Endothelial cell of umbilical vein (primary cell): ENCODE data around the gene IER5. TPM values are rescaled to one million over a fixed set of nuclear protein-coding genes. Genes with fewer than 3 reads are reported as not detected.

ENCODE experiments used
- BruUV-seq: library from RNA; stranded (reverse); fragments of 400-500 nt; replicated peaks from 2 replicates; lab custom pipeline; 2021; lab: Mats Ljungman, UMichigan
- CTCF ChIA-PET: fragments of 300-600, 350-600 bp; sonication (Branson Sonifier 250); formaldehyde crosslinking; loops from one replicate; lab custom pipeline; 2021; ENCODE audit warnings: antibody characterized with exemption, inconsistent platforms; lab: Charles Lee
- POLR2A ChIA-PET: fragments of 300-600, 350-600 bp; sonication (Branson Sonifier 250); formaldehyde crosslinking; loops from one replicate; lab custom pipeline; 2021; ENCODE audit warnings: antibody characterized with exemption, inconsistent platforms; lab: Charles Lee
- DNase-seq: peaks from one replicate; pipeline ENCODE4 v3.0.0-alpha.2; 2011; ENCODE audit warnings: low read depth, low spot score
- FAIRE-seq: peaks from 2 replicates; lab custom pipeline; 2011; peaks lifted over from hg19 to GRCh38; lab: Jason Lieb, UNC
- H2AFZ ChIP-seq: 2 replicates; pipeline ENCODE4 v1.6.0; 2012; ENCODE audit warnings: low read depth, low read length, control low read depth, inconsistent platforms
- H3K27ac ChIP-seq: 2 replicates; pipeline ENCODE4 v1.5.1; 2011; ENCODE audit warnings: low read depth, mild to moderate bottlenecking, control low read depth, low read length, moderate library complexity; ENCODE audit not compliant: insufficient read depth
- H3K27me3 ChIP-seq, 2 experiments: 2 replicates each; pipeline versions ENCODE4 v1.6.0 to v1.6.1; 2011; ENCODE audit warnings: low read length in 2 of 2, mixed read lengths in 1 of 2; ENCODE audit not compliant: control insufficient read depth in 2 of 2, insufficient read depth in 2 of 2
- H3K36me3 ChIP-seq, 2 experiments: 2 replicates in 1 of 2; 3 replicates in 1 of 2; pipeline ENCODE4 v1.5.1; 2011; ENCODE audit warnings: low read length in 2 of 2, mild to moderate bottlenecking in 1 of 2, moderate library complexity in 1 of 2; ENCODE audit not compliant: control insufficient read depth in 2 of 2, insufficient read depth in 2 of 2; ENCODE audit errors: extremely low read depth in 1 of 2
- H3K4me1 ChIP-seq: 3 replicates; pipeline ENCODE4 v1.5.1; 2011; ENCODE audit warnings: mild to moderate bottlenecking, low read length; ENCODE audit not compliant: control insufficient read depth, insufficient read depth; ENCODE audit errors: extremely low read depth
- H3K4me2 ChIP-seq: 2 replicates; pipeline ENCODE4 v1.6.1; 2011; ENCODE audit warnings: low read length, control low read depth, mixed read lengths; ENCODE audit not compliant: insufficient read depth
- H3K4me3 ChIP-seq, 3 experiments: fragments of 200-600 bp in 1 of 3; sonication (generic), shearing (Covaris generic) in 1 of 3; replicated peaks in 1 of 3; 2 replicates each; pipeline ENCODE4 v1.5.1; 2011 to 2016; ENCODE audit warnings: control low read depth in 3 of 3, low read length in 3 of 3, mild to moderate bottlenecking in 2 of 3, inconsistent platforms in 1 of 3, low read depth in 1 of 3, moderate library complexity in 1 of 3; ENCODE audit not compliant: insufficient read depth in 1 of 3
- H3K79me2 ChIP-seq: 2 replicates; pipeline ENCODE4 v1.6.0; 2012; ENCODE audit warnings: low read length, inconsistent platforms; ENCODE audit not compliant: control insufficient read depth, insufficient read depth
- H3K9ac ChIP-seq: replicated peaks from 2 replicates; pipeline ENCODE3; 2011; ENCODE audit warnings: low read length, control low read depth; ENCODE audit not compliant: insufficient read depth; ENCODE audit errors: extremely low read depth
- H3K9me1 ChIP-seq: replicated peaks from 3 replicates; pipeline ENCODE4 v1.6.0; 2011; ENCODE audit warnings: mild to moderate bottlenecking, low read length; ENCODE audit not compliant: control insufficient read depth, insufficient read depth; ENCODE audit errors: extremely low read depth
- H3K9me3 ChIP-seq: replicated peaks from 2 replicates; pipeline ENCODE4 v1.5.1; 2012; ENCODE audit warnings: low read length, inconsistent platforms; ENCODE audit not compliant: control insufficient read depth, insufficient read depth
- H4K20me1 ChIP-seq: replicated peaks from 2 replicates; pipeline ENCODE3; 2011; ENCODE audit warnings: mild to moderate bottlenecking, low read length; ENCODE audit not compliant: control insufficient read depth, insufficient read depth; ENCODE audit errors: extremely low read depth
- CTCF ChIP-seq, 2 donors: IDR thresholded peaks; 1 replicate in 1 of 2; 2 replicates in 1 of 2; pipeline ENCODE4 v1.5.1; 2011; ENCODE audit warnings: low read length in 2 of 2, mild to moderate bottlenecking in 2 of 2, moderate library complexity in 2 of 2, control low read depth in 1 of 2, inconsistent platforms in 1 of 2, low read depth in 1 of 2; ENCODE audit not compliant: insufficient read depth in 1 of 2; ENCODE audit errors: extremely low read depth in 1 of 2
- EZH2 ChIP-seq: IDR thresholded peaks from 2 replicates; pipeline ENCODE4 v1.6.1; 2012; ENCODE audit warnings: borderline replicate concordance, low read depth, mild to moderate bottlenecking, moderate library complexity, low read length, inconsistent platforms; ENCODE audit not compliant: severe bottlenecking
- FOS ChIP-seq: IDR thresholded peaks from 2 replicates; pipeline ENCODE4 v1.6.1; 2011; ENCODE audit warnings: mild to moderate bottlenecking, low read length, moderate library complexity, borderline replicate concordance; ENCODE audit not compliant: insufficient read depth
- GATA2 ChIP-seq: IDR thresholded peaks from 2 replicates; pipeline ENCODE4 v1.7.0; 2011; ENCODE audit warnings: low read depth, mild to moderate bottlenecking, moderate library complexity, mixed read lengths, low read length; ENCODE audit not compliant: insufficient read length, insufficient read depth
- JUN ChIP-seq: IDR thresholded peaks from 2 replicates; pipeline ENCODE4 v1.6.1; 2011; ENCODE audit warnings: borderline replicate concordance, low read depth; ENCODE audit not compliant: insufficient read length, insufficient read depth
- MAX ChIP-seq: IDR thresholded peaks from 2 replicates; pipeline ENCODE4 v1.6.1; 2011; ENCODE audit not compliant: insufficient read depth, insufficient read length
- MYC ChIP-seq: IDR thresholded peaks from one replicate; pipeline ENCODE4 v1.6.1; 2011; ENCODE audit warnings: mild to moderate bottlenecking, low read depth, low read length
- POLR2A ChIP-seq: IDR thresholded peaks from 2 replicates; pipeline ENCODE4 v1.6.1; 2012; ENCODE audit warnings: low read depth, mild to moderate bottlenecking, control low read depth, low read length
- POLR2AphosphoS5 ChIP-seq: IDR thresholded peaks from 2 replicates; pipeline ENCODE4 v1.6.1; 2012; ENCODE audit warnings: low read depth, mild to moderate bottlenecking, control low read depth, low read length, moderate library complexity; ENCODE audit not compliant: insufficient read depth
- dilution Hi-C: fragments of 300-500 bp; cut with MboI; formaldehyde crosslinking; loops from one replicate; pipeline ENCODE4 v1.15.0; 2019; ENCODE audit warnings: low sequenced_read_pairs; ENCODE audit not compliant: extremely low pct_ligation_motif_present
- intact Hi-C: fragments of 100-400 bp; cut with micrococcal nuclease; formaldehyde crosslinking; loops from one replicate; pipeline ENCODE4 v1.10.0; 2022
- polyA plus RNA-seq, 4 experiments: library from polyadenylated mRNA; depleted of rRNA in 3 of 4; stranded (reverse) in 3 of 4; unstranded in 1 of 4; fragments of >200 nt; gene quantifications; 2 replicates each; pipeline versions ENCODE4 v1.2.1 to v1.2.3, GENCODE V29; 2011 to 2012; ENCODE audit warnings: missing spikeins in 1 of 4
- total RNA-seq: library from RNA; stranded (reverse); gene quantifications from 2 replicates; pipeline ENCODE4 v1.2.3, GENCODE V29; 2021

Gene IER5
- total and polyA plus RNA-seq, 2 donors (not counting 3 experiments of a cell fraction or from before 2014, with no cell fraction given), result 6.6 to 14.4 TPM

- Histone ChIP-seq H3K27ac (peak overlapping the region; percentile 47), H3K36me3 (peaks cover 0 to 7% of the 10 kb centered on the region in 2 experiments), H3K9ac (peak overlapping the region; percentile 60), H3K4me3 (peak overlapping the region; percentile 47 to 97 (median 51)), H2AFZ (no peak overlapping the region), H3K9me3 (no peaks in the 10 kb centered on the region), H3K9me1 (no peaks in the 10 kb centered on the region), H3K79me2 (peaks cover 44% of the 10 kb centered on the region), H3K4me1 (peaks cover 17% of the 10 kb centered on the region), H3K4me2 (peak overlapping the region; percentile 95), H4K20me1 (peaks cover 3% of the 10 kb centered on the region), H3K27me3 (no peaks in the 10 kb centered on the region)
- FAIRE-seq, result no peak
- peak; percentile 51 for DNase-seq
- intact Hi-C loops (loop anchor here (1.0 to 2.0 kb wide), 4 partner anchors 9 to 1300 kb away; partner anchors contain the start of gene GLUL), dilution Hi-C loops (no loop called here)
- BruUV-seq, result no TSS peak
- ChIA-PET CTCF (interaction anchor here (0.7 to 10.6 kb wide), 12 partner anchors 10 to 209 kb away, joined by 3 to 319 read pairs (median 5); partner anchors contain the start of gene MR1), POLR2A (interaction anchor here (0.7 to 5.0 kb wide), 9 partner anchors 10 to 204 kb away, joined by 3 to 114 read pairs (median 13); partner anchors contain the start of gene STX6)
- TF ChIP-seq EZH2 (no peak), MYC (no peak), POLR2AphosphoS5 (no peak), CTCF (IDR thresholded peaks at IDR 0.05; ENCODE audit: extremely low read depth in 1 of 2, insufficient read depth in 1 of 2, low read depth in 1 of 2, low read length in 2 of 2) (no peak), GATA2 (no peak), POLR2A (no peak), MAX (no peak), JUN (no peak), FOS (no peak)
Measured at GRCh38 chr1:181090641-181091126, 2.2 kb downstream of the IER5 start.
